NCI-H146 (cell line): ENCODE measurements around the gene NELL2.
A peak's percentile ranks its signal among the peaks of the same experiment; 100 is the strongest.
"Not testable (repeated sequence)": the region's sequence is repeated elsewhere in the genome, so short reads cannot be mapped to it uniquely, and the experiment has no call there.

Experiments
- DNase-seq: peaks from one replicate; lab custom pipeline; 2025; lab: John Stamatoyannopoulos, UW

NELL2 gene

DNA sequence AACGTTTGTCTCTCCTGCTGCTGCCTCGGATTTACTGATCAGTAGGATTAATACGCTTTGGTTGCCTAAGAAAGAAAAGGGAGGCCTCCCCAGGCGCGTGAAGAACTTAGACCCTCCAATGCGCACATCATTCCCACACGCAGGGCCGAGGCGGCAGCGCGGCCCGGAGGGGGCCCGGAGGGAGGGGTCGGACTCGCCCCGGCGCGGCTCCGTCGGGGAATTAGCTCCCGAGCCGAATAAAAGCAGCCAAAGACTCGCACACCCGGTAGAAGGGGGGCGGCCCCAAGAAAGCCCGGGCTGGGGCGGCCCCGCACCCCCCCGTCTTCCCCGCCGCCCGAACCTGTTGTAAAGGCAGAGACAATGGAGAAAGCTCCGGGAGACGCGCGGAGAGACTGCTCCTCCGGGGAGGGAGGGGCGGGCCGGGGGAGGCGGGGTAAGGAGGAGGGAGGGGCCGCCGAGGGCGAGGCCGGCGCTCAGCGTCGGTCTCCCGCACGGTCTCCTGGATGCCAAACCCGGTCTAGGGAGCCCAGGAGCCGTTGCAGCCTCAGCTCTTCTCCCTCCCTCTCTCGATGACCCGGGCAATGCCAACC lies at the start of gene NELL2:
Gene NELL2 (minus strand): TSS at position 362 of the 590 bp plus-strand sequence. CDS start 446 bp downstream, outside the sequence.
- peak; percentile 64 for DNase-seq

DNA sequence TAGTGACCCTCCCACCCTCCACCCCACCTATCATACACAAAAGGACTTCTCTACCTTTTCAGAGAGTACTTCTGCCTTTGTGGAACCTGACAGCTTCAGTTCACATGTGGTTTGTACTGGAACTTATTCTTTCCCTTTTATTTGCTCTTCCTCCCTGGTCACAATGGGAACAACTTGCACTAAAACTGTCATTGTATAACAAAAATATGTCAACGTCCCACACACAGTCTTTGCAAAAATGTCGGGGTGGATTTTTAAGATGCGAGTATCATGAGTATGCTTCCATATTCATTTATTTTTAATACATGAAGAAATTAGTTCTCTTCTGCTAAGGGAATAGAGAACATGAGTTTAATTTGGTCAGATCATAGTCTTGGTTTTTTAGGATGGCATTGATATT lies 45.6 kb upstream of the NELL2 start:
- DNase-seq: no peak

DNA sequence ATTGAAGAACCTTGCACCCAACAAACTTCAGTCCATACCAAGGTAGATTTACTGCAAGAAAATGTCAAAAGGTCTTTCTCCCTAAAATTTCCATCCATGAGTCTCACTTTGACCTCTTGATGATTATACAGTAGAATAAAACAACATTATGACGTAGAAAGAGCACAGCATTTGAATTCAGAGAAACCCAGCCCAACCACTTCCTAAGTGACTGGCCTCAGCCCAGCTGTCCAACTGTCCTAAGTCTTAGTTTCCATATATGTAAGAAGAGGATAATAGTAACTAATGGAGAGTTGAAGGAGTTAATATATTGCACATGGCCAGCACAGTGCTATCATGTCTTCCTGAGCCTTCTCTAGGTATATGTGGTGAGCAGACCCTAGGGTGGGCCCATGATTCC lies 41.0 kb upstream of the NELL2 start:
- DNase-seq: no peak

DNA sequence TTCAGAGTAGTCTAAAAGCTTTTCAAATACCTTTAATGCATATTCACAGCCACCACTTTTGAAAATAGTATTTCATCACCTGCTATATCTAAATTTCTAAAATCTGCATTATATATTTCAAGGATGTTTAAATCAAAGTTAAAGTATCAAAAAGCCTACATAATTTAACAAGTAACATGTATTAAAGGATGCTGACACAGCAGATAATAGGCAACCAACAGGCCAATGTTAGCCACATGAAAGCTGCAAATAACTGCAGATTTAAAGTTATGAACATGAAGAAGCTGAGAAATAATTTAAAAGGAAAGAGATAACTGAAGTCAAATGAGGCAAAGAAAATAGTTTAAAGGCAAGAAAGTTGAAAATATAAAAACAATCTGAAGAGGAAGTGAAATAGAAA lies 39.8 kb upstream of the NELL2 start:
- no peak for DNase-seq

- DNase-seq: no peak
Observed at GRCh38 chr12:44904321-44904720, 28.2 kb upstream of the NELL2 start.

- DNase-seq: not testable (repeated sequence)
Observed at GRCh38 chr12:44898108-44898507, 22.0 kb upstream of the NELL2 start.

- DNase-seq: no peak
Observed at GRCh38 chr12:44889926-44890325, 13.8 kb upstream of the NELL2 start.

DNA sequence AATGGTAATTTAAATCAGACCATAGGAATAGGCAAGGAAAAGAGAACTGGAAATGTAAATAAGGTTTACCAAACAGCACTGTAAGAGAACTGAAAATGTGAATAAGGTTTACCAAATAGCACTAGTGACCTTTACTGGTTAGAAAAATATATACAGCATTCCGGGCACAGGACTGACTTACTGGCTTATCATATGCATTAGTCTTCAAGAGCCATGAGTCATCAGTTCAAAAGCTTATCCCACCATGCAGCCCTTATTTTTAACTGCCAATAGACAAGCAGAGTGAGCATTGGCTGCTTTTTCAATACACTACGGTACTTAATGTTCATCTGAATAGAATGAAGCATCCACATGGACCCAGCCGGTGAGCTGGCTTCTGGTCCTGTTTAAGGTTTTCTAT lies 13.0 kb upstream of the NELL2 start:
- no peak for DNase-seq

DNA sequence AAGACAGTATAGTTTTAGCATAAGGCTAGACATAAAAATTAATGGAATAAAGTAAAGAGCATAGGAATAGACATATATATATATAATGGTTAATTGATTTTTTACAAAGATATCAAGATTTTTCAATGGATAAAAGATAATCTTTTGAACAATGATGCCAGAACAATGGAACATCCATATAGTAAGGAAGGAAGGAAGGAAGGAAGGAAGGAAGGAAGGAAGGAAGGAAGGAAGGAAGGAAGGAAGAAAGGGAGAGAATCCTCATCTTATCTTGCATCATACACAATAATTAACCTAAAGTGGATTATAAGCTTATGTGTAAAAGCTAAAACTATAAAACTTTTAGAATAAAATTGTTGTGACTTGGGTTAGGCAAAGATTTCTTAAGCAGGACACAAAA lies 9.8 kb upstream of the NELL2 start:
- no peak for DNase-seq

GRCh38 chr12:44881197-44881596 lies 5.1 kb upstream of the NELL2 start:
- no peak for DNase-seq

- peak; percentile 30 for DNase-seq
Observed at GRCh38 chr12:44876544-44877410, 662 bp upstream of the NELL2 start.

GRCh38 chr12:44875417-44875953 lies 630 bp downstream of the NELL2 start:
- DNase-seq: peak; percentile 25

- DNase-seq: no peak
Observed at GRCh38 chr12:44874981-44875416, 1.1 kb downstream of the NELL2 start.

DNA sequence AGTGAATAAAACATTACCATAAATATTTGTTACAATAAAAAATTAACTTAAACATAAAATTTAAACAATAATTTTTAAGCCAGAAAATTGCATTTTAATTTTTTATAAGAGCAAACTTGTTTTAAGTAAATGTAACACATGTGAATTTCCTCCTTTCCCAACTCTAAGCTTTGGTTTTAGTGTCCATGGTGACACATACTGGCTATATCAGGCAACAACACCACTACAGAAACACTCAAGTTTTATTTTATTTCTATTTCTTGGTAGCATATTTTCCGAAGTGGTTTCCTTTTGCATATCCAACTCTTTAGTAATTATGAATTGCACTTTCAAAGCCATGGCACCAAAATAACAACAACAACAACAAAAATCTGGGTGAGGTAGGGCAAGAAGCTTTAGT lies 2.2 kb downstream of the NELL2 start:
- DNase-seq: no peak

DNA sequence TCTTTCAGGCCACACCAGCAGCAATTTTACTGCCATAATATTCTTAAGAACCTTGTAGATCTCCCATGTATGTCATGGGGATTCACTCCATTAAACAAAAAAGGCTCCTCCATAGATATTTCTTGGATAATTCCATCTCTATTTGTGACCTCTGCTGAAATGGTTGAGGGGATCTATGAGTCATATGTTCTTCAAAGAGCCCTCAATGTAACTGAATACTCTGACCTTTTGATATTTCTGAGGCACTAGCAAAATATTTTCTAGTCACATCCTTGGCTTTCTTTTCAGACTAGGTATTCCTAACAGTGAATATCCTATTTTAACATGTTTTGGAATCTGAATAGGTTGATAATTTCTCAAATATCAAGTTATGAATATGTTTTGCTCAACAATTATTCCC lies 6.6 kb downstream of the NELL2 start:
- no peak for DNase-seq

- DNase-seq: no peak
Observed at GRCh38 chr12:44863867-44864266, 12.2 kb downstream of the NELL2 start.

DNA sequence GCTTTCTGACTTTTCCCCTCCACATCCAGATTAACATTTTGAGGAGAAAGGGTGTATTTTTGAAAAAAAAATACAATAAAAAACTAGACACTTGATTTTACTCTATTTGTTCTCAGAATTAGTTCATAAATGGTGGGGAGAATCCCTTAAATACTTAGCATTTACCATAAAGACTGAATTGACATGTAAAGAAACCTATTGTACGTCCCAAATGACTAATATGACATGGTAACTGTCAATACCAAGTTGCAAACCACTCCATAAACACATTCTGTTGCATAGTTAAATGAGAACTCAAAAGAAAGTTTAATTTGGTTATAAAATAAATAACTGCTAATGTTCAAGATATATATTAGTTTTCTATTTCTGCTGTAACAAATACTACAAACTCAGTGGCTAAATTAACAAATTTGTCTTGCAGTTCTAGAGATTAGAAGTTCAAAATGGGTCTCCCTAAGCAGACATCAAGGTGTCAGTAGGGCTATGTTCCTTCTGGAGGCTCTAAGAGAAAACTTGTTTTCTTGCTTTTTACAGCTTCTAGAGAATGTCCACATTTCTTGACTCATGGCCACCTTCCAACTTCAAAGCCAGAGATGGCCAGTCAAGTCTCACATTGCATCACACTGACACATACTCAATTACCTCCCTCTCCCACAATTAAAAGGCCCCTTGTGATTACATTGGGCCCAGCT lies 16.0 kb downstream of the NELL2 start:
- DNase-seq: no peak

GRCh38 chr12:44858226-44858855 lies 17.8 kb downstream of the NELL2 start:
- no peak for DNase-seq

DNA sequence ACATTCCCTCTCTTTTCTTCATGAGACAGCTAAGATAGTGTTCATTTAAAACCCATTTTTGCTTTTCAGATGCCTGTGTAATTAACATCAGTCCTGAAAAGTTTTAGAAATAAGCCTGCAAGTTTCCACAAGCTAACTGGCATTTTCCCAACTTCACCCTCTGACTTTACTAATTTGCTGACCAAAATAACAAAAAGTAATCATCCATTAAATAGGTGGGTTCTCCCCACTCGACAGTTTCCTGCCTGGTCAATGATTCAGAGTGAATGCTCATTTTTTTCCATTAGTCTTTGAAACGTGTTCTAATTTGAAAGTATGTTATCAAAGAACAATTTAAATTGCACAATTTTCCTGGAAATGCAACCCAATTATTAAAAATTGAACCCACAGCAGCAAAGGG lies 23.6 kb downstream of the NELL2 start:
- no peak for DNase-seq

GRCh38 chr12:44851586-44851985 lies 24.5 kb downstream of the NELL2 start:
- DNase-seq: no peak

DNA sequence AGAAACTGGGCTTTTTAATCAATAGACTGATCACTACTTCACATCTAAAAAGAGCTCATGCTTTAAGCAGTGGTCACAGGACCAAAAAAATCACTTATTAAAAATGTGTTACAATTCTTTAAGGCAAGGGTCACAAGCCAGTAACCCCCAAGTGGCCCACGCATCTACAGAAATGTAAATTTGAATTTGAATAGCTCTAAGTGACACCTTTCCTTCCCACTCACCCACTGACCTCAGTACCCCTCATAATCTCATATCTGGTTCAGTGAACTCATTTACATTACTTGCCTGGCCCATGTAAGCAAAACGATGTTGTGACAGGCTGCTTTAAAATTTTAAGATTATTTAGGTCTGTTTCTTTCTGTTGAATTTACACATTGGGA lies 27.4 kb downstream of the NELL2 start:
- no peak for DNase-seq
